Dedifferentiated amniotic fluid mesenchymal stem cell (primary cell): ENCODE data around the gene UBAC2.
A peak's percentile ranks its signal among the peaks of the same experiment; 100 is the strongest.

ENCODE experiments used
- DNase-seq: peaks from one replicate; pipeline ENCODE4 v3.0.0-alpha.2; 2016; ENCODE audit errors: extremely low spot score

UBAC2 gene

DNA sequence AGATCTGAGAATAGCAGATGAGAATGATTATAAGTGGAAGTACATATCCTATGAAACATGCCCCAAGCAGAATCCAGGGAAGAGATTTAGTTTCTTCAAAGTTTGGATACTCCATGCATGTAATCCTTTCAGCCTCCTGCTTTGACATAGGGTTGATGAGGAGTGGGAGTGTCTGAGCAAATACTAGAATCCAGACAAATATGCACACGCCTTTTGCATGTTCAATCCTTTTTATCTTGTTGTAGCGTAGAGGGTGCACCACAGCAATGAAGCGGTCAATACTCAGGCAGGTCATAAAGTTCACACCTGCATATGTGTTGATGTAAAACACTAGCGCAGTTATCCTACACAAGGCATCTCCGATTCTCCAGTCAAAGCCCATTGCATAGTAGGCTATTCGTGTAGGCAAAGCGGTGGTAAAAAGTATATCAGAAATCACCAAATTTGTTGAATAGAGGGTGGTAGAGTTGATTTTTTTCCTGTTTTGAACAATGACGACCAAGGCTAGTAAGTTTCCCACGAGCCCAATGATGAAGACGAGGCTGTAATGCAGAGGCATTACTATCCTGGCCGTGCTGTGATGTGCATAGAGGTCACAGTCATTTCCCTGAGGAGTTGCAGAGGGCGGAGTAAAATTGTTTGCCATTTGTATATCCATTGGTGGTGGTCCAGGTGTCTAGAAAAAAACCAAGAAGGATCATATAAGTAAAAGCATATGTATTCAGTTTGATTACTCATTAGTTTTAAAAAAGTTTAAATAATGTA lies 95.0 kb downstream of the UBAC2 start:
- DNase-seq: no peak

DNA sequence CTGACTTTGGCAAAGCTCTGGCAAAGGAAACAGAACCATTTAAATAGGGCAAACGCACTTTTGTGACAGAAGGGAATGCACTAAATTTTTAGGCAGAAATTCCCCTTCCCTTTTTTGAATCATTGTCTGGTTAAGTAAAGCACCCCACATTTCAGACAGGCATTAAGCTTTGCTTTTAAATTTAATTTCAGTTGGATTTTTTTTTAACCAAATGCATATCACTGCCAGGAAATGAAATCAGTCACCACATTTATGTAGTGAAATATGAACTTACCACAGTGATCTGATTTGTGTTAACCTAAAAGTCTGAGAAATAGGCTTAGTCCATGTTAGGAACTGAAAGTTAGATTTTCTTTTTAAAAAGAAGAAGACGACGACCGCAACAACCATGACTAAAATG lies 95.7 kb downstream of the UBAC2 start:
- DNase-seq: no peak

DNA sequence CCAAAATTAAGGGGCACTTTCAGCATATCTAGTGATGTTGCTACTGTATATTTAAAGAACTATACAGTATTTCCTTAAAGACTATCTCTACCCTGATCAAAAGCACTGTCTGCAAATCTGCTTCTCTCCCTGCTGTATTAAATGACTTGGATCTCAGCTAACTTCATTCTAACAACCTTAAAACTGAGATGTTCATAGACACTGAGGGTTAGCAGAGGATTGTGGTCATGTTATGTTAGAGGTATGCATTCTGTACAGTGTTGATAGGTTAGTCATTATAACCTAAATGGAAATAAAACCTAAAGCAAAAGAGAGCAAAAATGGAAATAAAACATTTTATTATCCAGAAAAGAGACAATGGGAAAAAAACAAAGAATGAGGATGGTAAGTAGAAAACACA lies 96.7 kb downstream of the UBAC2 start:
- no peak for DNase-seq

DNA sequence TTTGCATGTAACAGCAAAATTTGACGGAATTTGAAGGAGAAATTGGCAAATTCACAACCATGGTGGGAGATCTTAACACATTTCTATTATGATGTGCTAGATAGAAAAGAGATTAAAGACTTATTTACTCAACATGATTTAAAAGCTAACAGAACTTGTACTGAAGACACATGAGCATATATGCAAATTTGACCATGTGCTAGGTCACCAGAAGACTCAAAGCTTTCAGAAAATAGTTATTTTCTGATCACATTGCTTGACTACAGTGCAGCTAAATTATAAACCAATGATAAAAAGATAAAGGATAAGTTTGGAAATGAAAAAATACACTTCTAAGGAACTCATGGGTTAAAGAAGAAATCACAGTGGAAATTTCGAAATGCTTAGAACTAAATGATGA lies 97.4 kb downstream of the UBAC2 start:
- DNase-seq: no peak

DNA sequence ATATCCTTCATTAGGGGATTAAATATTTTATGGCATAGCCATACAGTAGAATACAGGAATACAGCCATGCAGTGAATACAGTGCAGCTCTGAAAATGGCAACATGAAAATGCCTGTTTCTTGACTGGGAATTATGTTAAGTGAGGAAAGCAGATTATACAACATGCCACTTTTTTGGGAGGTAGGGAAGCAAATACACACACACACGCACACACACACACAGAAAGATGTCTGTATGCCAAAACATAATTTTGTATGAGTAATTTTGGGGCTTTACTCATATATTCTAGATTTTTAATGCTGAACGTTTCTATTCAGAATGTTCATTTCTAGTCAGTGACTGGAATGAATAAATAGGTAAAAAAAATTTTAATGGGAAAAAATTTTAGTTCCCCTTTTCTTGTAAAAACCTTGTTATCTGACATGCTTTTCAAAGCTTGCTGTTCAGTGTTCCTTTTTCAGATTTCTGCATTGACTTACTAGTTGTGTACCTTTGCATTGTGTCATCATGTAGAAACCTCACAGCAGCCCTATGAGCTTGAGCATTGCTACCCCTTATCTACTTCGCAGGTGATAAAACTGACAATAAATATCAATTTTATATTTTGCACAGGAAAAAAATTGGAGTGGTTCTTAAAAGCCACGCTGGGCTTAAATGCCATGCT lies 98.7 kb downstream of the UBAC2 start:
- no peak for DNase-seq

DNA sequence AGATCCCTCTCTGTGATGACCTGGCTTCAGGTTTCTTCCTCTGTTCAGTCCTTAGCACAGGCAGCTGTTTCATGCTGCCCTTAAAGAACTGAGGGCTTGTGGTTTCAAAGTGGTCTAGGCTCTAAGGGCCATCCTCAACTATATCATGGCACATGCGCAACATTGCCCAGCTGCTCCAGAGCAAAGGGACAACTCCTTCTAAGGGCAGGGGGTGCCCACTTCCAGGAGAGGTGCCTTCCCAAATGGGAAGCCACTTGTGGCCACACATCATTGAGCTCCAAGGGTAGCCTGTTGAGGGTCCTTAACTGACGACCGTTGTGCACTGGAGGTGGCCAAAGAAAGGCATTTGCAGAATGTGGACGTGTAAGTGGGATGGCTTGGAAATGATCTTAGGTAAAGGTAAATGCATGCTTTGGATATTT lies 99.3 kb downstream of the UBAC2 start:
- DNase-seq: no peak

DNA sequence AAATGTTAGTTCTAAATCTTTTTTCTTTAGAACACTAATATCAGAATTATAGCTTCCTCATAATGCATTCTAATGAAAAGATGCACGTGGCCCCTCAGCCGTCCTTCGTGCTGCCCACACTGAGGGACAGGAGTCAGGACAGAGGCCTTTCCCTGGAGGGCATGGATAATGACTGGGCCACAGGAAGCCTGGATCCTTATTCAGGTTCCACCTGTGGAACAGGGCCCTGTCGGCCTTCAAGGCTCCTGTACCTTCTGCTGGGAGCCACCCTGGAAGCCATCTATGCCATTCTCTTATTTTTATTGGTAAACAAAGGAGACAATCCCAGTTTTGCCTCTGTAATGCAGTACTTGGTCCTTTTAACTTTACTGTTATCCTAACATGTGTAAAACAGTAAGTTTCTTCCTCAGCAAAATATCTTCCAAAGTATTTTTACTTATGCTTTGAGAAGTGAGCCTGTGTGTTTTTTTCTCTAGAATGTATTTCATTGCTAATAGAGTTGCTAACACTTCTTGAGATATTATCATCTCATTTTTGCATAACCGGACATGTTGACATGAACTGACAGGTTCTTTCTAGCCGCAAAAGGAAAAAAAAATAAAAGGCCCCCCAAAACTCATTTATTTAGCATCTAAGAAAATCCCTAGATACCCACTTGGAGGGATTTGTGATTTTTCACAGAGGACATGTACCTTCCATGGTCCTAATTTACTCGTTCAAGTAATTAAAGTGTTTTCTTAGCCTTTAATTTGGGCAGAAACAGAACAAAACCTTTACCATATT lies 100.6 kb downstream of the UBAC2 start:
- DNase-seq: no peak

DNA sequence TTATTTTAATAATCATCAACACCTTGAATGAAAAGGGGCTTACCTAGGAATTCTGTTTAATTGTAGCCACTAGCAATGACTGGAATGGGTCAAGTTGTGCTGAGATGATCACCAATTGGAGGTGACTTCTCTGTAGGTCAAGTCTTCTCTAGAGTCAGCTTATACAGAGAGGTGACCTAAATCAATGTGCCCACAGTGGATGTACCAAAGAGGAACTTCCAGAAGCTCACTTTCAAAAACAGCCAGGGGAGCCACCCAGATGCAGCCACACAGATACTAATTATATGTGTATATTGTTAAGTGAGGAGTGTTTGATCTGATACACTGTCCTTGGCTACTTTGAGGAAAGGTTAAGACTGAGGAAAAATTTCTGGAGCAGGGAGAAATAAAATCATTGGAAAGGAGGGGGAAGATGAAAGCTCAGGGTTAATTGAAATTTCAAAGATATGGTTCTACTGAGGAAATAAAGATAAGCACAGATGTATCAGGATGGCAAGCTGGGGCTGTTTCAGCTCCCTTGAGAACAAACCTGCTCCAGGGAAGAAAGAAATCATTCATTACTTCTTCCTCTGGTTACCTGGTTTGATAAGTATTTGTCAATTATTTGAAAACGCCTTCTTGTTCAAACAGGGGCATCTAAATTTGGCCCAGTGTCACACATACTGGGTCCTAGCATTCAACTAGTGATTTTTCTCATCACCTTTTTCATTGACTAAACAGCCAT lies 101.4 kb downstream of the UBAC2 start:
- no peak for DNase-seq

DNA sequence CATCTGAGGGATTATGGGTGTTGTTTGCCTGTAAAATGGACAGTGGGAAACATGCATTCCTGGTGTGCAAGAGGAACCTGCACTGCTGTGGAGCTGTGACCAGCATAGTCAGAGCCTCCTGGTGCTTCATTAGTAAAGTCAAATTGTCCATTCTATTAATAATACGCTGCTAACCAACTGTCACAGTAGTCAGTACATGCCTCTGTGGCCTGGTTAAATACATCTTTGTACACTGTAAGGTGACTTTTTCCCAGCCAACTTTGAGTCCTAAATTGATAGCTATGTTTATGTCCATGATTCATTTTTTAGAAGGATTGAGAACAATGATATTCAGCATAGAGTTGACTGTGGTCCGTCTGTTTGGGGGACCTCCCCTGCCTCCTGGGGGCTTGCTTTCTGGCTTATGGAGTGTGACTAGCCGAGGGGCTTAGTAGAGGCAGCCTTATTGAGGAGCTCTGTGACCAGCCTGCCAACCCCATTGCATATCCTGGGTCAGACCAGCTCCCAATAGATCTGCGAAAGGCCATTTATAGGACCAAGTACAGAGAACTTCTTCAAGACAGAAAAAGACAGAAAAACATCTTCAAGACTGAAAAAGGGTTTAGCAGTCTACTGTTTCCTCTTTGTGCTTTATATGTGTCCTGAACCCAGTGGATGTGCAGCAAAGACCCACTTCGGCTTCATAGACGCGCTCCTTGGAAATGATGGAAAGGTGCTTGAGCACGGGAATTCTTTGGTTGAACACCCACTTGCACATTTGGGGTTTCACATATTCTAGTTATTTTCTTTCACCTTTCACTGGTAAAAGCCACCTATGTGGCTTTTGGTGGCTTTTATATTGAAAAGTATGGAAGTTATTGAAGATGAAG lies 102.2 kb downstream of the UBAC2 start:
- no peak for DNase-seq

DNA sequence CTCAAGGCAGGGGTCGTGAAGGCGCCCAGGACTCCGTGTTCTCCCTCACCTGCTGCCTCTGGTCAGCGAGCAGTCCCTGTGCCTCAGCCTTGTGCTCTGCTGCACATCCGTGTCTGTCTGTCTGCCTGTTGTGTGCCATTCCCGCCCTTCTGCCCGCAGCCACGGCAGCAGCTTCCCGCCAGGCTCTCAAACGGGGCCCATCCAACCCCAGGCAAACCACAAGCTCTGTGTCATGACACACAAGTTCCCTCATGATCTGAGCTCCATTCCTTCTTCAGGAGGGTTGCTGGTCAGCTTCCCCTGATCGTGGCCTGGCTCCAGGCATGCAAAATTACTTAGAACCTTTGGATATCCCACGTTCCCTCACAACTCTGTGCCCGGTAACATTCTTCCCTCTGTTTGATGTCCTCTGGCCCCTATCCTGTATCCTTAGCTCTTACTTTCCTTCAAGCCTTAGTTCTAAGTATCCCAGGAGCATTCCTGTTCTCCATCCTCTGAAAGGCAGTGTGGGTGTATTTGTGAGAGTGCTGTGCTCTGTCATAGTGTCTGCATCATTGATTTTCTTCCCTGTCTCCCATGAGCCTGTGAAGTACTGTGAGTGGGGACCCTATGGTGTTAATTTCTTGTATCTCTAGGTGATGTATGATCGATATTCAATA lies 103.3 kb downstream of the UBAC2 start:
- no peak for DNase-seq

DNA sequence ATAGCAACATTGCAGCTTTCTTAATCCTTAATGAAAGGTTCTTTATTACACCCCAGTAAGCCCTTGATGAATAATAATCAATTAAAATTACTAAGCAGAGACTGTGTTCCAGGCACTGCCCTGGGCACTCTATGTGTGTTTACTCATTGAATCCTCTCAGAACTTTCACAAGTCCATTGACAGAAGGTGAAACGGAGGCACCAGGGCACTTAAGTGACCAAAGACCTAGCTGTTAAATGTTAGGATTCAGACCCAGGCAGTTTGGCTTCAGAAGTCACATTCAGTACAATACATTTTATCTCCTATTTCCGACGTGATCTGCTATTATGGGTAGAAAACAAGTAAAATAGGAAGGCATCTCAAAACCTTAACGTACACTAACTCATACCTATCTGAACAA lies 103.9 kb downstream of the UBAC2 start:
- no peak for DNase-seq

DNA sequence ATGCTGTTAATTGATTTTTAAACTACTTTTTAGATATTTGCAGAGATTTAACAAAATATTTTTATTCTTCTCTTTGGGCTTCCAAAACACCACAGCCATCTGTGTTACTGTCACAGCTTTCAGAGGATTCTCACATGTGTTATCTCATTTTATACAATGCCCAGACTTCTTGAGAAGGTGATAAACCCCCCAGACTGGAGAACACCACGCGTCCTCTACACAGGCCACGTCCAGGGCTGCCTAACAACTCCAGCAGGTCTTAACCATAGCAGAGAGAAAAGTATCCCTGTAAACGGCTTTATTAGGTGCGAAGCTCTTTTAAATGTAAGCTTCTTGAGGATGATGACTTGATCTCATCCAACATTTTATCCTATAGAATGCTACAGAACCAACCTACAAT lies 104.5 kb downstream of the UBAC2 start:
- DNase-seq: no peak

DNA sequence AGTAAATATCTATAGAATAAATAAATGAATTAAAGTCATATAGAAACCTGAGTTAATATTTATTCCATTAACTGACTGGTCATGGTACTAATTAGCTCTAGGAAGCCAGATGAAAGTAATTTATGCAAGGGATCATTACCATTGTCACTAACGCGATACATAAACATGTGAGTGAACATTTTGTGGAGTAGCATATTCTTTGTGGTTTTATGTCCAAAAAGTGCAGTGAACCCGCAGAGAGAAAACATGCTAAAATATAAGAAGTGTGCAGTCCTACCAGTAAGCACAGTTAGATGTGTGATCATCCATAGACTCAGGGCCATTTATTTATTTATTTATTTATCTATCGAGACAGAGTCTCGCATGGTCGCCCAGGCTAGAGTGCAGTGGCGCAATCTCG lies 104.9 kb downstream of the UBAC2 start:
- no peak for DNase-seq

DNA sequence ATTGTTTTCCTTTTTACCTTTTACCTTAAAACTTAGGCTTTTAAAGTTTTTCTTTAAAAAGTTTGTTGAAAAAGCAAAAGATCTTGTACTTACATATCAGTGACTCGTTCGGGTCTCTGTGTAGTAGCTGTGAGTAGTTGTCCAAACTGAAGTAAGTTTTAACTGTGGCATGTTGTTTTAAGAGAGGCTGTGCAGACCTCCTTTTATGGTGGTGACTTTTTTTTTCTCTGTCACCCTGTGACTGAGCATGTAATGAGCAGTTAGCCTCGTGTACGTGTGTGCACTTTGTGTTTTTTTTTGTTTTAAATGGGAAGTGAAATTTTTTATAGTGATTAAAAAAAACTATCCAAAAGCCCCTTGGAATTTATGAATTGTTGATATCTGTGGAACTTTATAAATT lies 106.6 kb downstream of the UBAC2 start, which contains the start of gene GPR183:
Gene GPR183, minus strand, starts transcription at position 153 of the 400 bp plus-strand sequence. CDS start 11,254 bp downstream, outside the sequence.
- no peak for DNase-seq

DNA sequence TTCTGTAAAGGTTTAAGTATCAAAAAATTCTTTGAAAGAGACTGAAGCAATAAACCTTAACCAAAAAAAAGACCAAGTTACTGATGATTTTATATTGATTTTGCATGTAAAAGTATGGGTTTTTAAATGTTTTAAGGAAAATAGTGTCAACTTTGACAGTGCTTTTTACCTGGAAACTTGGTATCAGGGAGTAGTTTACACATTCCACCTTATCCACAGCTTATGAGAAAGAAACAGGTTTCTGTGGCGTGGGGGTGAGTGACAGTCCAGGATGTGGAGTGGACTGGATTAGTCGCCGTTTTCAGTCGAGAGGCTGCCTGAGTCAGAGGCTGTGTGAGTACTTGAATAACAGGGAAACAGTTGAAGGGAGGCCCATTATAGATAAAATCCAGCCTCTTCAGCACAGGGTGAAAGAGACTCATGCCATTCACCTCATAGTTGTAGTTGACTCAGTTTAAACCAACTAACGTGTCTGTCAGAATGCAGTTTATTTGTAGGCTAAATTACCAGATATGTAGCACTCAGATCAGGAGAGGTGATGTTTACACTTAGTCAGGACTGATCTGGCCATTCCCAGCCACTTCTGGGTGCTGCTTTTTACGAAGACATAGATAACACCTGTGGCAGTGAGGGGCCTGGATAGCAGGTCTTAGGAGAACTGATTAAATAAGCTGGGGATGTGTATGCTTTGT lies 107.1 kb downstream of the UBAC2 start:
- DNase-seq: peak; percentile 52

DNA sequence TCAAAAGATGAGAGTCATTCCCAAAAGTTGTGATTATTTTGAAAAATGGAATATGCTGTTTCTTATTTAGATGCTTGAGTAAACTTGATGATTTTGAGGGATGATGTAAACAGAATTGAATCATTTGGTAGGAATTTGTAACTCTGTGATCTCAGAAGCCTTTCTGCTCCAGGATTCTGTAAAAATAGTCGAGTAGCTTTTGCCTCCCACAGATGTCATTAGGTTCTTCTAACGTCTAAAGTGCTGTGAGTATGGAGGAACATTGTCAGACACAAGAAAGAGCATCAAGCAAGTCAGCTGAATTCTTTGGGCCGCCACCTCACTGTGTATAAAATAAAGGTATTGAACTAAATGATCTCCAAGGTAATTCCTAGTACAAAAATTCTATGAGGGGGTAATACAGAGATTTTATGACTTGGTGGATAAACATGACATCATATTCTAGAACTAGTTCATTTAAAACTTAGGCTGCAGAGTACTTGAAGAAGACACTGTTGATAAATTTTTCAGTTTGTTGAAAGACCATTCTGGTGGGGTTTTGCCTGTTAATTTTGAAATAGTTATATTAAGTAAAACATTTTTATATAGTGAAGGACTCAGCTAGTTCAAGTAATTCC lies 107.9 kb downstream of the UBAC2 start:
- peak; percentile 88 for DNase-seq

DNA sequence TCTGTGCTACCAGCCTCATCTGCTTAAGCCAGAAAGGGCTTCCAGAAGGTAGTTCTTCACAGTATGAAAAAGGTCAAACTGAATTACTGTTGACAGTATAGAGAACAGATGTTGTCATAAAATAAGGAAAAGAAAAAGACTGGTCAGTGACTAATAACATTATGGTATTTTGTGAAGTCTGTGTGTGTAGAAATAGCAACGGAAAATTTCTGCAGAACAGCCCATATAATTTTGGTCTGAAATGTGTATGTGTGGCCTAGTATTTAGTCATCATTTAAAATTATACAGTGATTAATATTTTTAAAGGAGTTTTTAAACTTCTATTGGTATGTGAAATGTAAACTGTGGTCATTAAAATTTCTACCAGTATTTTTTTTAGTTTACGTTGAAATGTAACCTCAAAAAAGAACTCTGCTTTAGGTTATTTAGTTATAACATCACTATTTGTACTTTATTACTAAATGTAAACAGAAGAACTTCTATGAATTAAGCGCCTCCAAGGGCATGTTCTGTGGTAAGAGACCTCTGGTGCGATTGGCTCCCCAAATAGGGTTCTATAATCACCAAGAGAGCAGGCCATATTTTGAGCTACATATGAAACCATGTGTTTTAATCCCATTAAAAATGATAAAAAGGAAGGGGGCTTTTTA lies 109.9 kb downstream of the UBAC2 start:
- peak; percentile 46 for DNase-seq

DNA sequence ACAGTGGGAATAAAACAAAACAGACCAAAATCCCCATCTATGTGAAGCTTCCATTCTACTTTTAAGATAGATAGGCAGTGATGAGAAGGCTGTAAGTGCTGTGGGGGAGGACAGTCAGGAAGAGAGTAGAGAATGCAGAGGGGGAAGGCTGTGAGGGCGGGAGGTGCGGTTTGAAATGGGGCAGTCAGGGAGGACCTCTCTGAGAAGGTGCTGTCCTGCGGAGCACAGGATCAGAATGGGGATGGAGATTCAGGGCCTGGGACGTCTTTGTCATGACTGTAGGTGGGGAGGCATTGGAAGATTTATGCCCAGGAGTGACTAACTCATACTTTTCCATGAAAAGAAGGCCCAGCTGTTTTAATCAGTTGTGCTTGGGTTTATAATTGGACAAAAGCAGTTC lies 110.5 kb downstream of the UBAC2 start:
- DNase-seq: no peak
